GM23248 (cell line): ENCODE results near the gene IL1RAPL1. TPM values are rescaled to one million over a fixed set of nuclear protein-coding genes. Genes with fewer than 3 reads are reported as not detected.

Experiments used
- DNase-seq: peaks from one replicate; pipeline ENCODE4 v3.0.0-alpha.2; 2015
- H2AFZ ChIP-seq: fragments of 200-600 bp; sonication (generic); 2 replicates; pipeline ENCODE4 v1.6.1; 2016; ENCODE audit warnings: antibody characterized with exemption
- H3F3A ChIP-seq: fragments of 200-600 bp; sonication (generic); 2 replicates; pipeline ENCODE4 v1.6.1; 2016; ENCODE audit warnings: mild to moderate bottlenecking, antibody characterized with exemption, mixed run types; ENCODE audit not compliant: insufficient read depth
- H3K27ac ChIP-seq: fragments of 200-600 bp; sonication (generic); 2 replicates; pipeline ENCODE4 v1.5.1; 2016; ENCODE audit warnings: mild to moderate bottlenecking
- H3K27me3 ChIP-seq: fragments of 200-600 bp; sonication (generic); replicated peaks from 2 replicates; pipeline ENCODE4 v1.6.1; 2016; ENCODE audit warnings: mild to moderate bottlenecking; ENCODE audit not compliant: insufficient read depth
- H3K36me3 ChIP-seq: fragments of 200-600 bp; sonication (generic); 2 replicates; pipeline ENCODE4 v1.6.1; 2016; ENCODE audit warnings: low read depth, mild to moderate bottlenecking
- H3K4me1 ChIP-seq: fragments of 200-600 bp; sonication (generic); 2 replicates; pipeline ENCODE4 v1.6.1; 2016; ENCODE audit warnings: mild to moderate bottlenecking; ENCODE audit not compliant: insufficient read depth
- H3K4me2 ChIP-seq: fragments of 200-600 bp; sonication (generic); one replicate; pipeline ENCODE4 v1.6.1; 2016; ENCODE audit warnings: mild to moderate bottlenecking; ENCODE audit not compliant: unreplicated experiment
- H3K4me3 ChIP-seq: fragments of 200-600 bp; sonication (generic); 2 replicates; pipeline ENCODE4 v1.5.1; 2016; ENCODE audit warnings: mild to moderate bottlenecking
- H3K79me2 ChIP-seq: fragments of 200-600 bp; sonication (generic); 2 replicates; pipeline ENCODE4 v1.6.1; 2016; ENCODE audit warnings: mild to moderate bottlenecking; ENCODE audit not compliant: insufficient read depth
- H3K9ac ChIP-seq: fragments of 200-600 bp; sonication (generic); 2 replicates; pipeline ENCODE4 v1.6.1; 2016; ENCODE audit warnings: mild to moderate bottlenecking
- H3K9me2 ChIP-seq: fragments of 200-600 bp; sonication (generic); 2 replicates; pipeline ENCODE4 v1.6.1; 2016; ENCODE audit warnings: mixed run types, mild to moderate bottlenecking, moderate library complexity; ENCODE audit not compliant: insufficient read depth
- H3K9me3 ChIP-seq: fragments of 200-600 bp; sonication (generic); one replicate; pipeline ENCODE4 v1.6.1; 2017; ENCODE audit warnings: low read depth
- H4K20me1 ChIP-seq: fragments of 200-600 bp; sonication (generic); 2 replicates; pipeline ENCODE4 v1.6.0; 2016; ENCODE audit not compliant: insufficient read depth
- EZH2 ChIP-seq: fragments of 200-600 bp; sonication (generic); IDR thresholded peaks from 2 replicates; pipeline ENCODE4 v1.6.1; 2018; ENCODE audit warnings: antibody characterized with exemption, mild to moderate bottlenecking; ENCODE audit not compliant: insufficient read depth, poor library complexity, severe bottlenecking
- EZH2phosphoT487 ChIP-seq: fragments of 200-600 bp; sonication (generic); IDR thresholded peaks from 2 replicates; pipeline ENCODE4 v1.6.1; 2018; ENCODE audit warnings: antibody characterized with exemption, moderate library complexity, mild to moderate bottlenecking, low read depth; ENCODE audit not compliant: insufficient read depth
- WGBS, 2 experiments: methylation state at CpG; one replicate each; pipeline ENCODE4 v1.1.6; 2015 to 2017; ENCODE audit warnings: low lambda C conversion rate in 2 of 2, low coverage in 1 of 2; ENCODE audit errors: missing lambda C conversion rate in 2 of 2; 5-methylcytosine and 5-hydroxymethylcytosine counted together
- in situ Hi-C: fragments of 300-500 bp; cut with MboI; formaldehyde crosslinking; loops from 2 replicates; pipeline ENCODE4 v1.15.0; 2020
- microRNA-seq: library from miRNA; unstranded; fragments of <30 nt; microRNA quantifications from one replicate; pipeline ENCODE4, GENCODE V29; 2016; ENCODE audit warnings: borderline number of aligned reads
- polyA plus RNA-seq: library from polyadenylated mRNA; unstranded; fragments of >200 nt; fragmentation: Nextera tagmentation; extraction: Ambion mirVana; gene quantifications from 2 replicates; pipeline ENCODE4 v1.2.1, GENCODE V29; 2016
- small RNA-seq: library from RNA; depleted of rRNA; stranded (forward); fragments of <200 nt; gene quantifications from one replicate; pipeline ENCODE3, GENCODE V24; 2014; ENCODE audit warnings: low read depth, low replicate concordance
- total RNA-seq: library from RNA; depleted of rRNA; stranded (reverse); fragments of >200 nt; shearing (Covaris generic); gene quantifications from 2 replicates; pipeline ENCODE4 v1.2.3, GENCODE V29; 2014

The IL1RAPL1 gene
- total and polyA plus RNA-seq, 2 experiments from 2014 or later, result not detected

GRCh38 chrX:30005813-30006212 is 1418.6 kb downstream of the IL1RAPL1 start:
- H2AFZ ChIP-seq, result no peak overlapping the region
- no peaks in the 10 kb centered on the region for H3K79me2 ChIP-seq
- no peak overlapping the region for H3K9ac ChIP-seq
- H3K36me3 ChIP-seq, result no peaks in the 10 kb centered on the region
- no peaks in the 10 kb centered on the region for H3K9me3 ChIP-seq
- H3K4me3 ChIP-seq, result no peak overlapping the region
- H3F3A ChIP-seq, result no peaks in the 10 kb centered on the region
- H3K4me2 ChIP-seq, result no peak overlapping the region
- no peaks in the 10 kb centered on the region for H4K20me1 ChIP-seq
- TF ChIP-seq EZH2, result no peak
- no peak for TF ChIP-seq EZH2phosphoT487
- H3K27me3 ChIP-seq, result no peaks in the 10 kb centered on the region
- in situ Hi-C loops, result no loop called here
- no peaks in the 10 kb centered on the region for H3K4me1 ChIP-seq
- 24 to 38% methylated on average over 1 of the region's 1 CpG for WGBS, 2 experiments
- no peaks in the 10 kb centered on the region for H3K9me2 ChIP-seq
- H3K27ac ChIP-seq, result no peak overlapping the region
- DNase-seq, result no peak

Small RNAs within 50 kb of the gene (microRNA-seq; reads per million reads assigned to microRNA genes)
- gene MIR4666B, result not detected

Small RNAs within 50 kb of the gene (small RNA-seq; reads per million reads assigned to genes)
- not detected for gene MIR4666B
- gene RF00284, result 0.43 reads per million
- 0.19 reads per million for gene RNA5SP500
